GM19397 (cell line): ENCODE measurements around the gene ARHGAP12.
A peak's percentile ranks its signal among the peaks of the same experiment; 100 is the strongest.

Experiments
- ATAC-seq: cut with Tn5 transposase; IDR thresholded peaks from one replicate; pipeline ENCODE4 v1.9.1; 2021; ENCODE audit warnings: mild to moderate bottlenecking, moderate library complexity; ENCODE audit not compliant: unreplicated experiment

The ARHGAP12 gene

GRCh38 chr10:31952066-31952465 lies 23.4 kb upstream of the ARHGAP12 start:
- no peak for ATAC-seq

GRCh38 chr10:31949266-31949665 lies 20.6 kb upstream of the ARHGAP12 start:
- ATAC-seq = no peak

GRCh38 chr10:31948021-31948420 lies 19.4 kb upstream of the ARHGAP12 start:
- ATAC-seq = no peak

- ATAC-seq = no peak
Observed at GRCh38 chr10:31947144-31947926, 18.7 kb upstream of the ARHGAP12 start.

- no peak for ATAC-seq
Observed at GRCh38 chr10:31945392-31945791, 16.8 kb upstream of the ARHGAP12 start.

GRCh38 chr10:31944071-31944433 lies 15.4 kb upstream of the ARHGAP12 start:
- no peak for ATAC-seq

- no peak for ATAC-seq
Observed at GRCh38 chr10:31942892-31943291, 14.3 kb upstream of the ARHGAP12 start.

- no peak for ATAC-seq
Observed at GRCh38 chr10:31942435-31942834, 13.8 kb upstream of the ARHGAP12 start.

GRCh38 chr10:31940839-31941653 lies 12.4 kb upstream of the ARHGAP12 start:
- ATAC-seq = no peak

GRCh38 chr10:31939797-31940708 lies 11.4 kb upstream of the ARHGAP12 start:
- no peak for ATAC-seq

- no peak for ATAC-seq
Observed at GRCh38 chr10:31937371-31937770, 8.7 kb upstream of the ARHGAP12 start.

GRCh38 chr10:31936933-31937332 lies 8.3 kb upstream of the ARHGAP12 start:
- no peak for ATAC-seq

- no peak for ATAC-seq
Observed at GRCh38 chr10:31936086-31936485, 7.5 kb upstream of the ARHGAP12 start.

- ATAC-seq = no peak
Observed at GRCh38 chr10:31935678-31936077, 7.0 kb upstream of the ARHGAP12 start.

GRCh38 chr10:31932838-31933237 lies 4.2 kb upstream of the ARHGAP12 start:
- no peak for ATAC-seq

- ATAC-seq = no peak
Observed at GRCh38 chr10:31930856-31931255, 2.2 kb upstream of the ARHGAP12 start.

- ATAC-seq = no peak
Observed at GRCh38 chr10:31930023-31930751, 1.6 kb upstream of the ARHGAP12 start.

- ATAC-seq = peak; percentile 8
Observed at GRCh38 chr10:31929261-31930022, 811 bp upstream of the ARHGAP12 start.

- ATAC-seq = peak; percentile 43
Observed at GRCh38 chr10:31927884-31928548, 615 bp downstream of the ARHGAP12 start.
